ENCODE results near the gene RITA1. TPM values are rescaled to one million over a fixed set of nuclear protein-coding genes. Genes with fewer than 3 reads are reported as not detected.
"Not testable (repeated sequence)": the region's sequence is repeated elsewhere in the genome, so short reads cannot be mapped to it uniquely, and the experiment has no call there.

The RITA1 gene
- 24.1 TPM for polyA plus RNA-seq

GRCh38 chr12:113185180-113186032, at the start of gene RITA1, which contains the start of gene DDX54:
Gene RITA1, plus strand, starts transcription at chr12:113185721. Its CDS starts 1,026 bp downstream, at chr12:113186747.
Gene DDX54, minus strand, starts transcription at chr12:113185478. Its CDS starts 27 bp downstream, at chr12:113185451.
- peak within 1 kb of the TSS; percentile 92 to 98 (median 96) for H3K4me3 Mint-ChIP-seq
- peak within 1 kb of the TSS; percentile 95 to 99 (median 96) for H3K27ac Mint-ChIP-seq
- H3K9me3 Mint-ChIP-seq, result no peaks in the 10 kb centered on the region
- H3K27me3 Mint-ChIP-seq, result no peaks in the 10 kb centered on the region
- H3K36me3 Mint-ChIP-seq, result peaks cover 4% of the 10 kb centered on the region
- peaks cover 21 to 26% (median 25%) of the 10 kb centered on the region in 3 donors for H3K4me1 Mint-ChIP-seq

- Mint-ChIP-seq H3K9me3 (peaks cover 0 to 1% (median 0%) of the 10 kb centered on the region in 3 donors), H3K36me3 (no peaks in the 10 kb centered on the region), H3K4me1 (peaks cover 4 to 7% (median 6%) of the 10 kb centered on the region in 3 donors), H3K4me3 (peak overlapping the region; percentile 23 to 75 (median 55)), H3K27ac (peak overlapping the region in 2 of 3 donors; percentile 45 to 53), H3K27me3 (peaks cover 13% of the 10 kb centered on the region)
Observed at GRCh38 chr12:113136128-113136989, 49.2 kb upstream of the RITA1 start.

GRCh38 chr12:113136990-113137511, 48.5 kb upstream of the RITA1 start:
- peaks cover 0 to 1% (median 0%) of the 10 kb centered on the region in 3 donors for H3K9me3 Mint-ChIP-seq
- peak overlapping the region in 1 of 4 donors; percentile 75 for H3K4me3 Mint-ChIP-seq
- H3K27ac Mint-ChIP-seq, result no peak overlapping the region
- no peaks in the 10 kb centered on the region for H3K36me3 Mint-ChIP-seq
- H3K4me1 Mint-ChIP-seq, result peaks cover 4 to 6% (median 4%) of the 10 kb centered on the region in 3 donors
- peaks cover 13% of the 10 kb centered on the region for H3K27me3 Mint-ChIP-seq

DNA sequence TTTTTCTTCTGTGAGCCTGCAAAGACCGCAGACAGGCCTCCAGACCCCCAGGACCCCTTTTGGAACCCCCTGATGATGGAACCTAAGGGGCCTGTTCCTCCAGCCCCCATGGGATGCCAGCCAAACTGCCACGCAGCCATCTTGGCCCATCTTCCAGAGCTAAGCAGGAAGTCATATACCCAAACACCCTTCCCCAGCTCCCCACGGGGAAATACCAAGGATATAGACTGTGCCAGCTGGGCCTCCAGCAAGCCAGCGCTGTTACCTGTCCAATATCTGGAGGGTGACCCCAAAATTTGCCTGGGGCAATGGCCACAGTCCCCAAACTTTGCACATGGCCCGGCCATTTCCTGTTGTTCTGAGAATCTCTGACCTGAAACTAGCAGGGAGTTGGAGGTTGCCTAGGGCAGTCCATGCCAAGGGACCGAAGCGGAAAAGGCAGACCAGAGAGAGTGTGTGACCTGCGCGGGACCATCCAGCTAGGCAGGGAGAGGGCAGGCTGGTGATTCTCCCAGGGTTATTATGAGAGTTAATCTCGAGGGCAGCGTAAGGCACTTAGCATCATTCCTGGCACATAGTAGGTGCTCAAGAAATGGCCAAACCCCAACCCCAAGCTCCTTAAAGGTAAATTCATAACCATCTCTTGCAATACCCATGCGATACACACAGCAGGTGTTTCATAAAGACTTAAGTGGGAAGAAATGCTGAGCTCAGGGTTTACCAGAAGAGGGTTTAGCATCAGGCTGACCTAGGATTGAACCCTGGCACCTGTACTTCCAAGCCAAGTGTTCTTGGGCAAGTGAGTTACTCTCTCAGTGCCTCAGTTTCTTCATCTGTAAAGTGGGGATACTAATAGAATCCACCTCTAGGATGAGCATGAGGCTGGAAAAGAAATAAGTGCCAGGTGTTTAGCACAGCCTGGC, 47.4 kb upstream of the RITA1 start:
- Mint-ChIP-seq H3K4me1 (peaks cover 6 to 12% (median 7%) of the 10 kb centered on the region in 3 donors), H3K27ac (no peak overlapping the region), H3K36me3 (no peaks in the 10 kb centered on the region), H3K9me3 (peaks cover 0 to 1% (median 0%) of the 10 kb centered on the region in 3 donors), H3K27me3 (peaks cover 13% of the 10 kb centered on the region), H3K4me3 (no peak overlapping the region)

DNA sequence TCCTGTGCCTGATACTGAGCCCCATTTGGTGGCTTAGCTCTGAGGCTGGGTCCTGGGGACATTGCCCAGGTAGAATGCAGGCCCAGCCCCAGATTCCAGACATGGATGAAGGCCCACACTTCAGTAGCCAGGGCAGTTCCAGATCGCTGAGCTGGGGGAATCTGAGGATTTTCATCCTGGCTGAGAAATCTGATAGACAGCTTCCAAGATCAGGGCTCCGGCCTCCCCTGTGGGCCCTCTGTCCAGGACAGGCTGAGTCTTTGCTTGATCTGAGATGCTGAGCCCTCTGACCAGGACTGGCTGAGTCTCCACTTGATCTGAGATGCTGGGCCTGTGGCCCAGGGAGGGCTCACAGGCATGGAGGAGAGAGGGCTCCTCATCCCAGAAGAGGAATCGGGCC, 46.7 kb upstream of the RITA1 start:
- Mint-ChIP-seq H3K9me3 (peaks cover 0 to 1% (median 0%) of the 10 kb centered on the region in 3 donors), H3K4me1 (peaks cover 7 to 12% (median 9%) of the 10 kb centered on the region in 3 donors), H3K27me3 (peaks cover 13% of the 10 kb centered on the region), H3K36me3 (no peaks in the 10 kb centered on the region), H3K27ac (no peak overlapping the region), H3K4me3 (no peak overlapping the region)

- H3K4me1 Mint-ChIP-seq, result peaks cover 7 to 12% (median 9%) of the 10 kb centered on the region in 3 donors
- H3K27ac Mint-ChIP-seq, result no peak overlapping the region
- H3K36me3 Mint-ChIP-seq, result no peaks in the 10 kb centered on the region
- peaks cover 9% of the 10 kb centered on the region for H3K27me3 Mint-ChIP-seq
- no peak overlapping the region for H3K4me3 Mint-ChIP-seq
- no peaks in the 10 kb centered on the region for H3K9me3 Mint-ChIP-seq
Observed at GRCh38 chr12:113140706-113141105, 44.8 kb upstream of the RITA1 start.

- not testable (repeated sequence) for H3K36me3 Mint-ChIP-seq, H3K27me3 Mint-ChIP-seq, H3K9me3 Mint-ChIP-seq, H3K27ac Mint-ChIP-seq, H3K4me1 Mint-ChIP-seq, H3K4me3 Mint-ChIP-seq
Observed at GRCh38 chr12:113141716-113142115, 43.8 kb upstream of the RITA1 start.

GRCh38 chr12:113142173-113142885, 43.2 kb upstream of the RITA1 start:
- Mint-ChIP-seq H3K27ac (no peak overlapping the region), H3K36me3 (no peaks in the 10 kb centered on the region), H3K4me3 (peak overlapping the region in 2 of 4 donors; percentile 9 to 68)

GRCh38 chr12:113142886-113143332, 42.6 kb upstream of the RITA1 start:
- no peak overlapping the region for H3K27ac Mint-ChIP-seq
- peaks cover 3 to 9% (median 7%) of the 10 kb centered on the region in 3 donors for H3K4me1 Mint-ChIP-seq
- H3K4me3 Mint-ChIP-seq, result peak overlapping the region in 1 of 4 donors; percentile 9
- peaks cover 0 to 6% (median 5%) of the 10 kb centered on the region in 3 donors for H3K9me3 Mint-ChIP-seq
- no peaks in the 10 kb centered on the region for H3K27me3 Mint-ChIP-seq
- no peaks in the 10 kb centered on the region for H3K36me3 Mint-ChIP-seq

More at GRCh38 chr12:113142173-113142885, 43.2 kb upstream of the RITA1 start:
- H3K4me1 Mint-ChIP-seq, result peaks cover 3 to 9% (median 7%) of the 10 kb centered on the region in 3 donors
- peaks cover 0 to 4% (median 3%) of the 10 kb centered on the region in 3 donors for H3K9me3 Mint-ChIP-seq
- H3K27me3 Mint-ChIP-seq, result peaks cover 2% of the 10 kb centered on the region

DNA sequence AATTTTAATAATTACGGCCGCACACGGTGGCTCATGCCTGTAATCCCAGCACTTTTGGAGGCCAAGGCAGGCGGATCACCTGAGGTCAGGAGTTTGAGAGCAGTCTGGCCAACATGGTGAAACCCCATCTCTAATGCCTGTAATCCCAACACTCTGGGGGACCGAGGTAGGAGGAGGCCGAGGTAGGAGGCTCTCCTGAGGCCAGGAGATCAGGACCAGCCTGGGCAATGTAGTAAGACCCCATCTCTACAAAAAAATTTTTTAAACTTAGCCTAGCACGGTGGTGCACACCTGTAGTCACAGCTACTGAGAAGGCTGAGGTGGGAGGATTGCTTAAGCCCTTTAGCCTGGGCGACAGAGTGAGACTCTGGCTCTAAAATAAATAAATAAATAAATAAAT, 41.6 kb upstream of the RITA1 start:
- Mint-ChIP-seq H3K4me3 (no peak overlapping the region), H3K27ac (no peak overlapping the region), H3K4me1 (peaks cover 3 to 9% (median 7%) of the 10 kb centered on the region in 3 donors), H3K36me3 (no peaks in the 10 kb centered on the region), H3K27me3 (no peaks in the 10 kb centered on the region), H3K9me3 (peaks cover 0 to 6% (median 5%) of the 10 kb centered on the region in 3 donors)

DNA sequence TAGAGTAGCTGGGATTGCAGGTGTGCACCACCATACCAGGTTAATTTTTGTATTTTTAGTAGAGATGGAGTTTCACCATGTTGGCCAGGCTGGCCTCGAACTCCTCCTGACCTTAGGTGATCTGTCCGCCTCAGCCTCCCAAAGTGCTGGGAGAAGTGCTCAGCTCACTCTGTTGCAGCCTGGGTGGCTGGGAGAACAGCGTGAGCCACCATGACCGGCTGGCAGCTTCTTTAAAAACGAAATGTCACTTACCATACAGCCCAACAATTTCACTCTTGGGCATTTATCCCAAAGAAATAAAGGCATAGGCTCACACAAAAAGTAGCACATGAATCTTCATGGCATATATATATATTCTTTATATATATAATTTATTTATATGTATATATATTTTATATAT, 40.7 kb upstream of the RITA1 start:
- peaks cover 0 to 6% (median 5%) of the 10 kb centered on the region in 3 donors for H3K9me3 Mint-ChIP-seq
- H3K4me1 Mint-ChIP-seq, result peaks cover 3 to 9% (median 7%) of the 10 kb centered on the region in 3 donors
- H3K27ac Mint-ChIP-seq, result no peak overlapping the region
- no peak overlapping the region for H3K4me3 Mint-ChIP-seq
- H3K36me3 Mint-ChIP-seq, result no peaks in the 10 kb centered on the region
- peaks cover under 1% of the 10 kb centered on the region for H3K27me3 Mint-ChIP-seq

- H3K27ac Mint-ChIP-seq, result no peak overlapping the region
- H3K36me3 Mint-ChIP-seq, result no peaks in the 10 kb centered on the region
- no peak overlapping the region for H3K4me3 Mint-ChIP-seq
- H3K4me1 Mint-ChIP-seq, result peaks cover 3 to 7% (median 5%) of the 10 kb centered on the region in 3 donors
- H3K27me3 Mint-ChIP-seq, result peaks cover 3% of the 10 kb centered on the region
- H3K9me3 Mint-ChIP-seq, result peaks cover 0 to 6% (median 5%) of the 10 kb centered on the region in 3 donors
Observed at GRCh38 chr12:113145720-113146551, 39.6 kb upstream of the RITA1 start.

All from IgD-negative memory B cell (primary cell).